GM20000 (cell line): ENCODE results near the gene CPXM2.

Experiments used
- DNase-seq: peaks from one replicate; pipeline ENCODE4 v3.0.0; 2012; ENCODE audit warnings: low spot score
- TF ChIP-seq, protein P1 (sequence below): IDR thresholded peaks from 2 replicates; pipeline ENCODE4 v1.5.1; 2012; ENCODE audit warnings: mild to moderate bottlenecking, control low read depth; ENCODE audit errors: extremely low read depth, missing control alignments

Gene CPXM2

GRCh38 chr10:123704812-123705211 is 186.8 kb downstream of the CPXM2 start:
- DNase-seq: no peak
- TF ChIP-seq, protein P1, sequence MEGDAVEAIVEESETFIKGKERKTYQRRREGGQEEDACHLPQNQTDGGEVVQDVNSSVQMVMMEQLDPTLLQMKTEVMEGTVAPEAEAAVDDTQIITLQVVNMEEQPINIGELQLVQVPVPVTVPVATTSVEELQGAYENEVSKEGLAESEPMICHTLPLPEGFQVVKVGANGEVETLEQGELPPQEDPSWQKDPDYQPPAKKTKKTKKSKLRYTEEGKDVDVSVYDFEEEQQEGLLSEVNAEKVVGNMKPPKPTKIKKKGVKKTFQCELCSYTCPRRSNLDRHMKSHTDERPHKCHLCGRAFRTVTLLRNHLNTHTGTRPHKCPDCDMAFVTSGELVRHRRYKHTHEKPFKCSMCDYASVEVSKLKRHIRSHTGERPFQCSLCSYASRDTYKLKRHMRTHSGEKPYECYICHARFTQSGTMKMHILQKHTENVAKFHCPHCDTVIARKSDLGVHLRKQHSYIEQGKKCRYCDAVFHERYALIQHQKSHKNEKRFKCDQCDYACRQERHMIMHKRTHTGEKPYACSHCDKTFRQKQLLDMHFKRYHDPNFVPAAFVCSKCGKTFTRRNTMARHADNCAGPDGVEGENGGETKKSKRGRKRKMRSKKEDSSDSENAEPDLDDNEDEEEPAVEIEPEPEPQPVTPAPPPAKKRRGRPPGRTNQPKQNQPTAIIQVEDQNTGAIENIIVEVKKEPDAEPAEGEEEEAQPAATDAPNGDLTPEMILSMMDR: no peak

DNA sequence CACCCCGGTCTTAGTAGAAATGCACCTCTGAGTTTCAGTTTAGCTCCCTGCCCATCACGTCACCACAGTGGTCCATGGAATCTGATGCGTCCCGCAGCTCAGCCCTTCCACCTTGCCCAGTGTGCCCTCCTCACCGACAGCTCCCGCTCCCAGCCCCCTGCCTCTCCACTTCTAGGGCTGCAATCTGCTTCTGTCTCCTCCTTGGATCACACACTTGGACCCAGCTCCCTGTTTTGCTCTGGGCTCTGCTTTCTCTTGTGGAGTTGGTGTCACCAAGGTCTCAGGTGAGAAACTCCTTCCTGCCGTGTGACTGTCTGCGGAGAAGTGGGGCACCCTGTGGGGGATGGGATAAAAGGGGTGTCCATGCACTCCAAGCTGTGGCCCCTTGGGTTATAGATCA is 187.5 kb downstream of the CPXM2 start:
- TF ChIP-seq, protein P1: no peak
- DNase-seq: no peak

- no peak for DNase-seq
- TF ChIP-seq, protein P1: no peak
Observed at GRCh38 chr10:123703195-123703790, 188.3 kb downstream of the CPXM2 start.
